Left cardiac atrium (tissue), 4 donors: ENCODE data around the gene PALM3. TPM values are rescaled to one million over a fixed set of nuclear protein-coding genes. Genes with fewer than 3 reads are reported as not detected.
A peak's percentile ranks its signal among the peaks of the same experiment; 100 is the strongest.

Source experiments
- ATAC-seq, 2 donors: fragments of 200-7000 bp; cut with Tn5 transposase; one replicate each; pipeline ENCODE4 v1.9.1; 2020; ENCODE audit warnings: mild to moderate bottlenecking in 2 of 2, moderate library complexity in 2 of 2
- DNase-seq: peaks from one replicate; pipeline ENCODE4 v3.0.0-alpha.2; 2020
- intact Hi-C, 2 donors: fragments of 100-400 bp; cut with DNase I; formaldehyde crosslinking; loops; one replicate each; pipeline versions ENCODE4 v1.14.1 to v1.15.1; 2022 to 2023
- total RNA-seq, 2 donors: library from RNA; stranded (reverse); fragmentation: NEBNext Ultra II Directional; extraction: Animal tissue kit (Norgen Biotek cat#: 25700); gene quantifications; one replicate each; pipeline ENCODE4 v1.2.1, GENCODE V29; 2021
- donor health status: DM: no; HTN: yes; CAD: no.
- donor health status: DM: no; HTN: yes; CAD: no; lungs with severe emphysema.
- donor health status: DM: yes; HTN: yes; CAD: no.
- donor health status: Dilated cardiomyopathy.

Gene PALM3
- total RNA-seq, 2 donors from 2014 or later: 0.50 to 0.88 TPM

DNA sequence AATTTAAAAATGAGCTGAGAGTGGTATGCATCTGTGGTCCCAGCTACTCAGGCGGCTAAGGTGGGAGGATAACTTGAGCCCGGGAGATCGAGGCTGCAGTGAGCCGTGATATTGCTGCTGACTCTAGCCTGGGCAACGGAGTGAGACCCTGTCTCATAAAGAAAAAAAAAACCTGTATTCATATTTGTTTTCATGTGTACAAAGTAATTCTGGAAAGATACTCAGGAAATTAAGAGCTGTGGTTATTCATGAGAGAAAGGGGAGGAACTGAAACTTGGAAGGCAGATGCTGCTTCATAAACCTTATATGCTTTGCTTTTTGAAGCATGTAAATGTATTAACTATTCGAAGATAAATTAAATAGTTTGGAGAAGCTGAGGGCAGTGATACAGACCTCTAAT lies 42.8 kb downstream of the PALM3 start:
- no peak for ATAC-seq

DNA sequence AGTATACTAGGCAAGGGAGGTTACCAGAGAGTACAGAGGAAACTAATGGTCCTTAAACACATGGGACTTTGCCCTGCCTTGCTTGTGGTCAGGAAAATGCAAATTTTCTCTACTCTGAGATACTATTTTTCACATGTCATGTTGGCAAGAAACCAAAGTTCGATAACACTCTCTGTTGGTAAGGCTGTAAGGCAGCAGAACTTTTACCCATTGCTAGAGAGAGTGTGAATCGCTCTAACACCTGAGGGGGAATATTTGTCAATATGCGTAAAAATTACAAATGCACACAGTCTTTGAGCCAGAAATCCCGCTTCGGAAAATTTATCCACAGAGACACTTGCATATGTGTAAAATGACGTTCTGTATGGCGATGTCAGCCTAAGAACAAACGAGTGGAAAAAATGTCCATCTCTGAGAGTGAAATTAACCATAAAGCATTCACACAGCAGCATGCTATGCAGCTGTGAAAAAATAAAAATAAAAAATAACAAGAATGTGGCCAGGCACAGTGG lies 46.3 kb downstream of the PALM3 start:
- DNase-seq (no peak), ATAC-seq (no peak)
- intact Hi-C loops: no loop called here

More for the DNA sequence above, 42.8 kb downstream of the PALM3 start:
- DNase-seq: no peak
- intact Hi-C loops: no loop called here

DNA sequence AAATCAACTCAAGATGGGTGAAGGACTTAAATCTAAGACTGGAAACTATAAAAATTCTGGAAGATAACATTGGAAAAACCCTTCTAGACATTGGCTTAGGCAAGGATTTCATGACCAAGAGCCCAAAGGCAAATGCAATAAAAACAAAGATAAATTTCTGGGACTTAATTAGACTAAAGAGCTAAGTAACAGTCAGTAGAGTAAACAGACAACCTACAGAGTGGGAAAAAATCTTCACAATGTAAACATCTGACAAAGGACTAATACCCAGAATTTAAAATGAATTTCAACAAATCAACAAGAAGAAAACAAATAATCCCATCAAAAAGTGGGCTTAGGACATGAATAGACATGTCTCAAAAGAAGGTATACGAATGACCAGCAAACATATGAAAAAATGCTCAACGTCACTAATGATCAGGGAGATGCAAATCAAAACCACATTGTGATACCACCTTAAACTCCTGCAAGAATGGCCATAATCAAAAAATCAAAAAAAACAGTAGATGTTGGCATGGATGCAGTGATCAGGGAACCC lies 49.4 kb downstream of the PALM3 start:
- ATAC-seq (no peak), DNase-seq (no peak)
- intact Hi-C loops: no loop called here

DNA sequence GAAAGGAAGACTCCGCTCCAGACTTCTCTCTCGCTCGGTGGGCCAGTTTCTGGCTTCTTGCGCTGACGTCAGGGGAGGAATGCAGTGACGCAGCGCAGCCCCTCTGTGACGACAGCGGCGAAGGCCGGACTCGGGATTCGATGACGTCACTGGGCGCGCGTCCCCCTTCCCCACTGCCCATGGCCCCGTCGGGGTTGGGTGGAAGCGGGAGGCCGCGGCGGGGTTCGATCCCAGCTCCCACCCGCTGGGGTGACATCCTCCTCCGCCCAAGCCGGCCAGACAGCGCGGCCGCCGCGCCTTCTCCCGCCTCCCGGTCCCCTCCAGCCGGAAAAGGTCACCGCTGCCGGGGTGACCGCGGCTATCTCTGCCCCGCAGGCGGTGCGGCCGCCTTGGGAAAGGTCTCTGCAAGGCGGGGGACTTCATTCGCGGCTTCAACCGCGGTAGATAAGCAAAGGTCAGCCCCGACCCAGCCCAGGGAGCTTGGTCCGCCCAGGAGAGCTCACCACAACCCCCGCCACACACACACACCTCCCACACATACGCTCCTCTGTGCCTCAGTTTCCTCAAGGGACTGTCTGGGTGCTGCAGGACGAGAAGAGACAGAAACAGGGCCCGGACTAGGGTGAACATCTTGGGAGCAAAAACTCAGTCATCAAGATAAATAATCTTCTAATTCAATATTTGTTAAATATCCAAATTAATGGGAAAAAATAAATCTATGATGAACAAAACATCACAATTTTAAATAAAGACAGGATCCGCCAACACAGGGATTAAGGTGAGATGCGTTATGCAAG lies 54.9 kb downstream of the PALM3 start:
- peak; percentile 90 for DNase-seq
- intact Hi-C loops: no loop called here
- ATAC-seq: peak; percentile 34 to 57

DNA sequence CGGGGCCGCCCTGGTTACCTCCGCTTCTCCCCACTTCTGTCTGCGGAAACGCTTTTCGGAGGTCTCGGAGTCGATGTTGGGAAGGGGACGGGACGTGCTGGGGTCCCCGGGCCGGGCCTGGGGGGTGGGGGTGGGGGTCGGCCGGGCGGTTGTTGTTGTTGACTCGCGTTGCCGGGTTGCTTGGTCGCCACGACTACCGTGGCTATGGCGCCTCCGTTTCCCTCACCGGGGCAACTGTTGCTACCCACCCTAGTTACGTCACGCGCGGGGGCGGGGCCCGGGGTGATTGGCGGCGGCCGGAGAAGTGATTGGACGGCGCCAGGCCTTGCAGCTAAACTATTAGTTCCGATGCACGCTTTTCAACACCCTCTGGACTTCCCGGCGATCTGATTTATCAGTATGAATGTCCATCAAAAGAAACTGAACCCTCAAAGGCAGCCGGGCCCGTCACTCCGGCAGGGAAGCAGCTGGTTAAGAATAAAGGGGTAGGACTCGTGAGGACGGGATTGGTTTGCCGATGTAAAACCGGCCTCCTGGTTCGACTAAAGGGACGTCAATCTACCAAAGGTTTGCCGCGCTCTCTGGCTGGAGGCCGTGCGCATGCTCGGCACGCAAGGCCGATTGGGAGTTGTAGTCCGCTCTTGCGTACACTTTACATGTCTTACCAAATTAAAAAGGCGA lies 55.7 kb downstream of the PALM3 start, which contains the start of gene RFX1:
Gene RFX1, minus strand, starts transcription at position 236 of the 681 bp plus-strand sequence. CDS start 12,477 bp downstream, outside the sequence.
- peak; percentile 100 for DNase-seq
- peak; percentile 91 for ATAC-seq
- intact Hi-C loops: no loop called here

DNA sequence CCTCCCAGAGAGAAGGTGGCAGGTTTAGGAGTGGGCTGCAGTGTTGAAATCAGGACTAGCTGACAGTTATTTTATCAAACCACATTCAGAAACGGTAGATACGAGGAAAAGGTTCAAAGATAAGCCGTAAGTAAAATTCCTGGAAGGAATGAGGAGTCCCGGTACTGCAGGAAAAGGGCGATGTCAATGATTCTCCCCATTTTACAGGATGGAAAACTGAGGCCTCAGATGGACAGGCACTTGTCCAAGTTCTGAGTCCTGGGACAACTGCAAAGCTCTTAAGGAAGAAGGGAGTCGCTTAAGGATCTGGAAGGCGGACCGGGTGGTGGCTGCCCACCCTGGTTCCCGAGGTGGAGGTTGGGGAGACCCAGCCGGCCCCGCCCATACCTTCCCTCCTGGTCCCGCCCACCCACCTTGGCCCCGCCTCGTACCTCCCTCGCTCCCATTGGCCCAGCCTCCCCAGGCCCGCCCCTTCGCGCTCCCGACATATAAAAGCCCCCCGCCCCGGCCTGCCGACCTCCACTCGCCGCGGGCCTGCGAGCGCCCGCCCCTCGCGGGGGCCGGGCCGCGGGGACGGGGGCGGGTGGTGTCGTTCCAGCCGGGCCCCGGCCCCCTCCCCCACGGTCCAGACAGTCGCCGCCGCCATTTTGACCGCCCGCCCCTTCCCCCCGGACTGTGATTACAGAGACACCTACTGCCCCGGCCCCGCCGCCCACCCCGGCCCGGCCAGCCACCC lies 56.4 kb downstream of the PALM3 start:
- intact Hi-C loops: no loop called here

DNA sequence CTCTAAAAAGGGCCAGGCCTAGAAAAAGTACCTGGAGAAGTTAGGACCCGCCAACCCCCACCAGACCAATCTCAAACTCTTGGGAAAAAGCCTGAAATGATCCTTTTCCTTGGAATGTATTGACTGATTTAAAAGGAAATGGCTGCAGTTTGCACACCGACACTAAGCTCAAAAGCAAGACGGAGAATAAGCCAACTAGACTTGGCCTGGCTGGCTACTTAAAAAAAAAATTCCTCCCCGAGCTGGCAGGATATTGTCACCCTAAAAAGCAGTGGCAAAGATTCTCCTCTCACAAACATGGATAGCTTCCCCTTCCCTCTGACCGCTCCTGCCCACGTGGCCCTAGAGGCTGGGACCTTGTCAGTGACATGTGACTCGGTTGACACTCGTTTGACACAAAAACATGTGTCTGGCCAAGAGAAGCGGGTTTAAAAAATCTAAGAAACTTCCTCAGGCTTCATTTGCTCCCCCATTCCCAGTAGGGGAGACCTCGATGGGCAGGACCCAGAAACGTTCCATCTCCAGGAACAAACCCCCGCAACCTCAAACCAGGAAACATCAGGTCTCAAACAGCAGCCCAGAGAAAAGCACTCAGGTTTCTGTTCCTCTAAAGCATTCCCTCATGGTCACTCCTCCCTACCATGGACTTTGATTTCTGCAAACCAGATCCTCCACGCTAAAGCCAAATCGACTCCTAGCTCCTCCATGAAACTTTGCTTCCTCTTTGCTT lies 57.1 kb downstream of the PALM3 start:
- no peak for ATAC-seq
- peak; percentile 65 for DNase-seq
- intact Hi-C loops: no loop called here

More for the DNA sequence above, 56.4 kb downstream of the PALM3 start:
- ATAC-seq (peak; percentile 75 to 82), DNase-seq (peak; percentile 93)

Other genes with a start within 250 kb of the PALM3 start
- 1 to 10 TPM; 1.0 to 1.2 TPM for gene NANOS3, start 184.9 kb downstream of the PALM3 start, total RNA-seq
- 1 to 10 TPM in 1 of 2 donors, under 1 TPM in 1; 0.62 to 1.1 TPM for gene BRME1, start 156.0 kb downstream of the PALM3 start, total RNA-seq
- 10 to 100 TPM; 19.4 to 20.5 TPM for gene CC2D1A, start 155.9 kb downstream of the PALM3 start, total RNA-seq
- 1 to 10 TPM; 1.1 to 1.4 TPM for gene PODNL1, start 123.7 kb downstream of the PALM3 start, total RNA-seq
- 10 to 100 TPM; 17.1 to 19.2 TPM for gene DCAF15, start 109.6 kb downstream of the PALM3 start, total RNA-seq
- 10 to 100 TPM; 11.0 to 12.3 TPM for gene RFX1, start 55.8 kb downstream of the PALM3 start, total RNA-seq
- gene RLN3, start 33.9 kb downstream of the PALM3 start, total RNA-seq: not detected
- gene IL27RA, start 30.3 kb downstream of the PALM3 start, total RNA-seq: 1 to 10 TPM; 4.7 to 6.2 TPM
- gene MISP3, start 10.7 kb upstream of the PALM3 start, total RNA-seq: 1 to 10 TPM; 4.6 to 5.7 TPM
- not detected for gene C19orf67, start 23.7 kb upstream of the PALM3 start, total RNA-seq
- 10 to 100 TPM; 33.4 to 39.1 TPM for gene SAMD1, start 28.7 kb upstream of the PALM3 start, total RNA-seq
- gene PRKACA, start 55.7 kb upstream of the PALM3 start, total RNA-seq: 100 to 1,000 TPM; 348 to 418 TPM
- gene ASF1B, start 74.5 kb upstream of the PALM3 start, total RNA-seq: 1 to 10 TPM in 1 of 2 donors, under 1 TPM in 1; 0.92 to 3.0 TPM
- gene ADGRL1, start 144.1 kb upstream of the PALM3 start, total RNA-seq: 10 to 100 TPM; 23.9 to 26.1 TPM